Breast epithelium (tissue), 4 donors: ENCODE data around the gene EFNA4. TPM values are rescaled to one million over a fixed set of nuclear protein-coding genes. Genes with fewer than 3 reads are reported as not detected.
A peak's percentile ranks its signal among the peaks of the same experiment; 100 is the strongest.

ENCODE experiments used
- DNase-seq, 2 donors: peaks; one replicate each; pipeline ENCODE4 v3.0.0-alpha.2; 2019; ENCODE audit warnings: low spot score in 2 of 2
- H3K27ac ChIP-seq, 2 donors: fragments of 200-600 bp; sonication (generic) in 1 of 2; one replicate each; pipeline ENCODE4 v1.5.1; 2016 to 2019; ENCODE audit warnings: mild to moderate bottlenecking in 1 of 2
- H3K27me3 ChIP-seq, 2 donors: fragments of 200-600 bp; sonication (generic) in 1 of 2; one replicate each; pipeline versions ENCODE4 v1.5.1 to v1.6.0; 2017 to 2019; ENCODE audit warnings: control low read depth in 1 of 2, mild to moderate bottlenecking in 1 of 2
- H3K36me3 ChIP-seq: fragments of 200-600 bp; one replicate; pipeline ENCODE4 v1.5.1; 2019
- H3K4me1 ChIP-seq, 2 donors: fragments of 200-600 bp; sonication (generic); one replicate each; pipeline ENCODE4 v1.5.1; 2016 to 2019; ENCODE audit warnings: control low read depth in 1 of 2
- H3K4me3 ChIP-seq, 3 donors: fragments of 200-600 bp; sonication (generic); 1 replicate in 2 of 3; 2 replicates in 1 of 3; pipeline ENCODE4 v1.5.1; 2016 to 2019; ENCODE audit warnings: mild to moderate bottlenecking in 3 of 3, moderate library complexity in 2 of 3
- H3K9me3 ChIP-seq, 2 donors: fragments of 200-600 bp; sonication (generic) in 1 of 2; one replicate each; pipeline ENCODE4 v1.5.1; 2016 to 2019; ENCODE audit warnings: control low read depth in 1 of 2
- POLR2A ChIP-seq: fragments of 450-650 bp; IDR thresholded peaks from one replicate; pipeline ENCODE4 v1.6.1; 2016; ENCODE audit warnings: antibody characterized with exemption, mild to moderate bottlenecking, moderate library complexity
- POLR2AphosphoS5 ChIP-seq, 3 donors: sonication (generic); formaldehyde crosslinking; IDR thresholded peaks; one replicate each; pipeline ENCODE4 v1.6.1; 2017; ENCODE audit warnings: antibody characterized with exemption in 3 of 3
- intact Hi-C: fragments of 100-400 bp; cut with DNase I; formaldehyde crosslinking; loops from one replicate; pipeline ENCODE4 v1.15.1; 2023; ENCODE audit warnings: low total_unique reads
- total RNA-seq, 3 donors: library from RNA; depleted of rRNA; stranded (reverse); fragments of >200 nt; gene quantifications; one replicate each; pipeline ENCODE4 v1.1.0, GENCODE V29; 2016
- TF ChIP-seq, protein P1 (sequence below), 3 donors: fragments of 450-650 bp; IDR thresholded peaks; one replicate each; pipeline ENCODE4 v1.5.1; 2016 to 2017; ENCODE audit warnings: antibody characterized with exemption in 3 of 3, mild to moderate bottlenecking in 3 of 3, moderate library complexity in 3 of 3

Gene EFNA4
- total RNA-seq, 3 donors from 2014 or later: 4.8 to 26.6 (median 23.9) TPM

DNA sequence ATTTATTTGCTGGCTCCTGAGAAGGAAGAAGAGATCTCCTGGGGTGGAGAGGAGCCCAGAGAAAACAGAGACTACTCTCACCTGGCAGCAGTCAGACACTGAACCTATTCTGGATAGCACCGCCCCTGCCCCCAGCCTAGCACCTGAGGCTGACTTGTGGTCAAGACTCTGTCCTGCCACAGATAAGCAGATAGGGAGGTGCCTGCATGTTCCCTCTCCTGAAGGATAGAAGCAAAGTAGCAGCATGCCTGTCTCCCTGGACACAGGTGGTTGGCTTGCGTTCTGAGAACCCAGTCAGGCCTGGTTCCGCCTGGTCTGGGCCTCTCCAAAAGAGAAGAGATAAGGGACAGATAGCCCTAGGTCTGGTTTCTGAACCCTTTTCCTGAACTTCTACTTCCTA is 13.8 kb downstream of the EFNA4 start:
- Histone ChIP-seq H3K27ac (peak overlapping the region; percentile 57 to 81), H3K9me3 (no peaks in the 10 kb centered on the region), H3K4me3 (no peak overlapping the region), H3K27me3 (peaks cover 5 to 15% of the 10 kb centered on the region in 2 donors), H3K36me3 (no peaks in the 10 kb centered on the region), H3K4me1 (peaks cover 21 to 25% of the 10 kb centered on the region in 2 donors)
- intact Hi-C loops: no loop called here
- TF ChIP-seq POLR2AphosphoS5 (IDR thresholded peaks at IDR 0.05): peak in 1 of 3 donors; percentile 13
- TF ChIP-seq POLR2A: no peak
- no peak for DNase-seq

GRCh38 chr1:155077758-155078445 is 14.4 kb downstream of the EFNA4 start:
- H3K27me3 ChIP-seq: peaks cover 11 to 21% of the 10 kb centered on the region in 2 donors
- peak overlapping the region; percentile 57 to 81 for H3K27ac ChIP-seq
- TF ChIP-seq POLR2A (no peak), POLR2AphosphoS5 (IDR thresholded peaks at IDR 0.05) (no peak)
- TF ChIP-seq, protein P1, sequence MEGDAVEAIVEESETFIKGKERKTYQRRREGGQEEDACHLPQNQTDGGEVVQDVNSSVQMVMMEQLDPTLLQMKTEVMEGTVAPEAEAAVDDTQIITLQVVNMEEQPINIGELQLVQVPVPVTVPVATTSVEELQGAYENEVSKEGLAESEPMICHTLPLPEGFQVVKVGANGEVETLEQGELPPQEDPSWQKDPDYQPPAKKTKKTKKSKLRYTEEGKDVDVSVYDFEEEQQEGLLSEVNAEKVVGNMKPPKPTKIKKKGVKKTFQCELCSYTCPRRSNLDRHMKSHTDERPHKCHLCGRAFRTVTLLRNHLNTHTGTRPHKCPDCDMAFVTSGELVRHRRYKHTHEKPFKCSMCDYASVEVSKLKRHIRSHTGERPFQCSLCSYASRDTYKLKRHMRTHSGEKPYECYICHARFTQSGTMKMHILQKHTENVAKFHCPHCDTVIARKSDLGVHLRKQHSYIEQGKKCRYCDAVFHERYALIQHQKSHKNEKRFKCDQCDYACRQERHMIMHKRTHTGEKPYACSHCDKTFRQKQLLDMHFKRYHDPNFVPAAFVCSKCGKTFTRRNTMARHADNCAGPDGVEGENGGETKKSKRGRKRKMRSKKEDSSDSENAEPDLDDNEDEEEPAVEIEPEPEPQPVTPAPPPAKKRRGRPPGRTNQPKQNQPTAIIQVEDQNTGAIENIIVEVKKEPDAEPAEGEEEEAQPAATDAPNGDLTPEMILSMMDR (IDR thresholded peaks at IDR 0.05): no peak
- no peaks in the 10 kb centered on the region for H3K9me3 ChIP-seq
- H3K4me3 ChIP-seq: peak overlapping the region in 2 of 3 donors; percentile 63 to 82
- no peaks in the 10 kb centered on the region for H3K36me3 ChIP-seq
- intact Hi-C loops: no loop called here
- no peak for DNase-seq
- peaks cover 24 to 31% of the 10 kb centered on the region in 2 donors for H3K4me1 ChIP-seq

GRCh38 chr1:155078469-155079209 is 15.1 kb downstream of the EFNA4 start, which contains the start of gene EFNA3:
Gene EFNA3 (plus strand): TSS chr1:155078837. CDS start chr1:155078942, 105 bp downstream.
- TF ChIP-seq POLR2AphosphoS5 (IDR thresholded peaks at IDR 0.05): no peak
- TF ChIP-seq, protein P1 (IDR thresholded peaks at IDR 0.05): no peak
- no peak for TF ChIP-seq POLR2A
- no peaks in the 10 kb centered on the region for H3K36me3 ChIP-seq
- H3K27me3 ChIP-seq: peaks cover 16 to 23% of the 10 kb centered on the region in 2 donors
- peak in 1 of 2 donors; percentile 66 for DNase-seq
- intact Hi-C loops: no loop called here
- H3K9me3 ChIP-seq: no peaks in the 10 kb centered on the region
- peak within 1 kb of the TSS; percentile 31 to 82 (median 63) for H3K4me3 ChIP-seq
- H3K4me1 ChIP-seq: peaks cover 24 to 38% of the 10 kb centered on the region in 2 donors
- H3K27ac ChIP-seq: peak within 1 kb of the TSS; percentile 57 to 81

DNA sequence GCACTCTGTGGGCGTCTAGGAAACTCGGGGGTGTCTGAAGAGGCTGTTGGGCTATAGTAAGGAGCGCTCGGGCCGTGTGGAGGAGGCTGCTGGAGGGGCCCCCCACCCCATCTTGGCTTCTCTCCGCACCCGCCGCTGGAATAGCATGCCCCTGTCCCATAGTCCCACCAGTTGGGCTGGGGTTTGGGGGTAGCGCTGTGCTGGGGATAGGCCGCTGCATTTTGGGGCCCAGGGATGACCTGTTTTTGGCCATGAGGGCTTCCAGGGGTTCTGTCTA is 15.6 kb downstream of the EFNA4 start:
- Histone ChIP-seq H3K36me3 (no peaks in the 10 kb centered on the region), H3K27me3 (peaks cover 16 to 26% of the 10 kb centered on the region in 2 donors), H3K27ac (peak overlapping the region; percentile 57 to 81), H3K9me3 (no peaks in the 10 kb centered on the region), H3K4me1 (peaks cover 29 to 40% of the 10 kb centered on the region in 2 donors), H3K4me3 (peak overlapping the region; percentile 31 to 82 (median 63))
- no peak for DNase-seq
- TF ChIP-seq, protein P1 (IDR thresholded peaks at IDR 0.05): no peak
- TF ChIP-seq POLR2A (no peak), POLR2AphosphoS5 (IDR thresholded peaks at IDR 0.05) (no peak)
- intact Hi-C loops: no loop called here

GRCh38 chr1:155079487-155080311 is 16.2 kb downstream of the EFNA4 start:
- intact Hi-C loops: no loop called here
- no peak for DNase-seq
- Histone ChIP-seq H3K27ac (peak overlapping the region; percentile 57 to 81), H3K4me3 (peak overlapping the region; percentile 4 to 82 (median 63)), H3K9me3 (no peaks in the 10 kb centered on the region), H3K36me3 (no peaks in the 10 kb centered on the region), H3K27me3 (peaks cover 16 to 26% of the 10 kb centered on the region in 2 donors), H3K4me1 (peaks cover 32 to 40% of the 10 kb centered on the region in 2 donors)
- TF ChIP-seq POLR2A (no peak), POLR2AphosphoS5 (IDR thresholded peaks at IDR 0.05) (no peak)
- TF ChIP-seq, protein P1 (IDR thresholded peaks at IDR 0.05): no peak
